GM23338 (cell line): ENCODE measurements around the gene TEKTIP1. TPM values are rescaled to one million over a fixed set of nuclear protein-coding genes. Genes with fewer than 3 reads are reported as not detected.
A peak's percentile ranks its signal among the peaks of the same experiment; 100 is the strongest.

Experiments used
- ATAC-seq: fragments of 200-7000 bp; cut with Tn5 transposase; 3 replicates; pipeline ENCODE4 v1.9.1; 2020
- DNase-seq: peaks from one replicate; pipeline ENCODE4 v3.0.0-alpha.2; 2015; ENCODE audit warnings: low spot score
- H2AFZ ChIP-seq: fragments of 200-600 bp; sonication (generic); 2 replicates; pipeline ENCODE4 v1.8.0; 2016; ENCODE audit warnings: antibody characterized with exemption, mild to moderate bottlenecking, moderate library complexity
- H3F3A ChIP-seq: fragments of 200-600 bp; sonication (generic); replicated peaks from 2 replicates; pipeline ENCODE4 v1.8.0; 2017; ENCODE audit warnings: antibody characterized with exemption, mixed run types, low read depth
- H3K27ac ChIP-seq: fragments of 200-600 bp; sonication (generic); 2 replicates; pipeline ENCODE4 v1.6.1; 2016; ENCODE audit warnings: low read depth
- H3K27me3 ChIP-seq: fragments of 200-600 bp; sonication (generic); 2 replicates; pipeline ENCODE4 v1.8.0; 2016; ENCODE audit warnings: mild to moderate bottlenecking, mixed run types, moderate library complexity; ENCODE audit not compliant: insufficient read depth
- H3K36me3 ChIP-seq: fragments of 200-600 bp; sonication (generic); 2 replicates; pipeline ENCODE4 v1.8.0; 2016; ENCODE audit warnings: mild to moderate bottlenecking; ENCODE audit not compliant: insufficient read depth
- H3K4me1 ChIP-seq: fragments of 200-600 bp; sonication (generic); 2 replicates; pipeline ENCODE4 v1.8.0; 2016; ENCODE audit warnings: mild to moderate bottlenecking, moderate library complexity; ENCODE audit not compliant: insufficient read depth
- H3K4me2 ChIP-seq: fragments of 200-600 bp; sonication (generic); 2 replicates; pipeline ENCODE4 v1.7.1; 2017; ENCODE audit warnings: mixed run types
- H3K4me3 ChIP-seq: fragments of 200-600 bp; sonication (generic); 2 replicates; pipeline ENCODE4 v1.6.1; 2016; ENCODE audit warnings: mixed run types
- H3K79me2 ChIP-seq: fragments of 200-600 bp; sonication (generic); replicated peaks from 2 replicates; pipeline ENCODE4 v1.8.0; 2017; ENCODE audit warnings: mild to moderate bottlenecking; ENCODE audit not compliant: insufficient read depth
- H3K9me2 ChIP-seq: fragments of 200-600 bp; sonication (generic); 2 replicates; pipeline ENCODE4 v1.8.0; 2017; ENCODE audit not compliant: insufficient read depth
- H4K20me1 ChIP-seq: fragments of 200-600 bp; sonication (generic); replicated peaks from 2 replicates; pipeline ENCODE4 v1.8.0; 2017; ENCODE audit warnings: mild to moderate bottlenecking; ENCODE audit not compliant: insufficient read depth
- H3K27ac Mint-ChIP-seq: 2 replicates; pipeline ENCODE4 v1.8.0; 2020; ENCODE audit warnings: inconsistent platforms, mild to moderate bottlenecking, moderate library complexity, mixed read lengths
- H3K27me3 Mint-ChIP-seq: 3 replicates; pipeline ENCODE4 v1.8.0; 2022; ENCODE audit warnings: low read depth, mild to moderate bottlenecking, moderate library complexity, mixed read lengths, inconsistent platforms; ENCODE audit not compliant: insufficient read depth, poor library complexity
- H3K36me3 Mint-ChIP-seq: 3 replicates; pipeline ENCODE4 v1.8.0; 2021; ENCODE audit warnings: low read depth, mild to moderate bottlenecking, inconsistent platforms, moderate library complexity, mixed read lengths
- H3K4me1 Mint-ChIP-seq: 3 replicates; pipeline ENCODE4 v1.8.0; 2020; ENCODE audit warnings: mild to moderate bottlenecking, inconsistent platforms, mixed read lengths
- H3K4me3 Mint-ChIP-seq: 3 replicates; pipeline ENCODE4 v1.8.0; 2021; ENCODE audit warnings: moderate library complexity, mild to moderate bottlenecking, inconsistent platforms, mixed read lengths
- H3K9me3 Mint-ChIP-seq: 3 replicates; pipeline ENCODE4 v1.8.0; 2020; ENCODE audit warnings: moderate library complexity, mild to moderate bottlenecking, inconsistent platforms, mixed read lengths
- CREB1 ChIP-seq: fragments of 250-450 bp; sonication (Bioruptor Pico); IDR thresholded peaks from 2 replicates; pipeline ENCODE4 v1.5.0; 2020; ENCODE audit warnings: low read depth, mild to moderate bottlenecking, moderate library complexity
- EZH2 ChIP-seq: fragments of 200-600 bp; sonication (generic); IDR thresholded peaks from one replicate; pipeline ENCODE4 v1.8.0; 2017; ENCODE audit warnings: antibody characterized with exemption, mild to moderate bottlenecking, low read depth; ENCODE audit not compliant: unreplicated experiment
- JUNB ChIP-seq: IDR thresholded peaks from one replicate; pipeline ENCODE4 v1.6.1; 2016; ENCODE audit warnings: antibody characterized with exemption; ENCODE audit not compliant: unreplicated experiment
- NANOG ChIP-seq: IDR thresholded peaks from 2 replicates; pipeline ENCODE4 v1.6.1; 2016; ENCODE audit warnings: antibody characterized with exemption, borderline replicate concordance
- POLR2AphosphoS5 ChIP-seq: IDR thresholded peaks from 2 replicates; pipeline ENCODE4 v1.6.1; 2016; ENCODE audit warnings: antibody characterized with exemption, low read depth
- ZNF114 ChIP-seq: fragments of 250-450 bp; sonication (Bioruptor Pico); IDR thresholded peaks from 2 replicates; pipeline ENCODE4 v1.5.0; 2020; ENCODE audit warnings: mild to moderate bottlenecking, moderate library complexity
- ZNF331 ChIP-seq: fragments of 250-450 bp; sonication (Bioruptor Pico); IDR thresholded peaks from 2 replicates; pipeline ENCODE4 v1.5.0; 2020; ENCODE audit warnings: low read depth, mild to moderate bottlenecking, moderate library complexity
- ZNF462 ChIP-seq: fragments of 250-450 bp; sonication (Bioruptor Pico); IDR thresholded peaks from 2 replicates; pipeline ENCODE4 v1.5.0; 2020; ENCODE audit warnings: mild to moderate bottlenecking, moderate library complexity
- polyA plus RNA-seq: library from polyadenylated mRNA; unstranded; fragments of >200 nt; fragmentation: Nextera tagmentation; extraction: Ambion mirVana; gene quantifications from 2 replicates; pipeline ENCODE4 v1.2.1, GENCODE V29; 2016
- total RNA-seq: library from RNA; depleted of rRNA; stranded (reverse); fragments of >200 nt; shearing (Covaris generic); gene quantifications from 2 replicates; pipeline ENCODE4 v1.2.3, GENCODE V29; 2014
- TF ChIP-seq, protein P1 (sequence below): IDR thresholded peaks from one replicate; pipeline ENCODE4 v1.6.1; 2018; ENCODE audit warnings: antibody characterized with exemption; ENCODE audit not compliant: unreplicated experiment
- TF ChIP-seq, protein P2 (sequence below): IDR thresholded peaks from 2 replicates; pipeline ENCODE4 v1.6.1; 2016; ENCODE audit warnings: antibody characterized with exemption
- TF ChIP-seq, protein P3 (sequence below), 2 experiments: fragments of 200-600 bp in 1 of 2; sonication (generic) in 1 of 2; conservative IDR thresholded peaks; 2 replicates each; pipeline versions ENCODE4 v1.5.1 to v1.6.1; 2016 to 2017; ENCODE audit warnings: antibody characterized with exemption in 2 of 2, low read depth in 2 of 2, mild to moderate bottlenecking in 2 of 2, moderate library complexity in 1 of 2

The TEKTIP1 gene
- total and polyA plus RNA-seq, 2 experiments from 2014 or later, result not detected

DNA sequence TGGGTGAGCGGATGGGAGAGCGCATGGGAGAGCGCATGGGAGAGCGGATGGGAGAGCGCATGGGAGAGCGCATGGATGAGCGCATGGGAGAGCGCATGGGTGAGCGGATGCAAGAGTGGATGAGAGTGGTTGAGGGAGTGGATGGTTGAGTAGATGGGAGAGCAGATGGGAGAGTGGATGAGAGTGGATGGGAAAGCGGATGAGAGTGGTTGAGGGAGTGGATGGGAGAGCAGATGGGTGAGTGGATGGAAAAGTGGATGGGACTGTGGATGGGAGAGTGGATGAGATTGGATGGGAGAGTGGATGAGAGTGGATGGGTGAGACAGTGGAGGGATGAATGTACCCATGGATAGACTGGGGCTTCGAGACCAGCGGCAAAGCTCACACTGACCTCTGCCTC, 8.6 kb upstream of the TEKTIP1 start (continued):
- TF ChIP-seq, protein P1, sequence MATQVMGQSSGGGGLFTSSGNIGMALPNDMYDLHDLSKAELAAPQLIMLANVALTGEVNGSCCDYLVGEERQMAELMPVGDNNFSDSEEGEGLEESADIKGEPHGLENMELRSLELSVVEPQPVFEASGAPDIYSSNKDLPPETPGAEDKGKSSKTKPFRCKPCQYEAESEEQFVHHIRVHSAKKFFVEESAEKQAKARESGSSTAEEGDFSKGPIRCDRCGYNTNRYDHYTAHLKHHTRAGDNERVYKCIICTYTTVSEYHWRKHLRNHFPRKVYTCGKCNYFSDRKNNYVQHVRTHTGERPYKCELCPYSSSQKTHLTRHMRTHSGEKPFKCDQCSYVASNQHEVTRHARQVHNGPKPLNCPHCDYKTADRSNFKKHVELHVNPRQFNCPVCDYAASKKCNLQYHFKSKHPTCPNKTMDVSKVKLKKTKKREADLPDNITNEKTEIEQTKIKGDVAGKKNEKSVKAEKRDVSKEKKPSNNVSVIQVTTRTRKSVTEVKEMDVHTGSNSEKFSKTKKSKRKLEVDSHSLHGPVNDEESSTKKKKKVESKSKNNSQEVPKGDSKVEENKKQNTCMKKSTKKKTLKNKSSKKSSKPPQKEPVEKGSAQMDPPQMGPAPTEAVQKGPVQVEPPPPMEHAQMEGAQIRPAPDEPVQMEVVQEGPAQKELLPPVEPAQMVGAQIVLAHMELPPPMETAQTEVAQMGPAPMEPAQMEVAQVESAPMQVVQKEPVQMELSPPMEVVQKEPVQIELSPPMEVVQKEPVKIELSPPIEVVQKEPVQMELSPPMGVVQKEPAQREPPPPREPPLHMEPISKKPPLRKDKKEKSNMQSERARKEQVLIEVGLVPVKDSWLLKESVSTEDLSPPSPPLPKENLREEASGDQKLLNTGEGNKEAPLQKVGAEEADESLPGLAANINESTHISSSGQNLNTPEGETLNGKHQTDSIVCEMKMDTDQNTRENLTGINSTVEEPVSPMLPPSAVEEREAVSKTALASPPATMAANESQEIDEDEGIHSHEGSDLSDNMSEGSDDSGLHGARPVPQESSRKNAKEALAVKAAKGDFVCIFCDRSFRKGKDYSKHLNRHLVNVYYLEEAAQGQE, result no peak
- TF ChIP-seq JUNB, result no peak
- TF ChIP-seq, protein P2, sequence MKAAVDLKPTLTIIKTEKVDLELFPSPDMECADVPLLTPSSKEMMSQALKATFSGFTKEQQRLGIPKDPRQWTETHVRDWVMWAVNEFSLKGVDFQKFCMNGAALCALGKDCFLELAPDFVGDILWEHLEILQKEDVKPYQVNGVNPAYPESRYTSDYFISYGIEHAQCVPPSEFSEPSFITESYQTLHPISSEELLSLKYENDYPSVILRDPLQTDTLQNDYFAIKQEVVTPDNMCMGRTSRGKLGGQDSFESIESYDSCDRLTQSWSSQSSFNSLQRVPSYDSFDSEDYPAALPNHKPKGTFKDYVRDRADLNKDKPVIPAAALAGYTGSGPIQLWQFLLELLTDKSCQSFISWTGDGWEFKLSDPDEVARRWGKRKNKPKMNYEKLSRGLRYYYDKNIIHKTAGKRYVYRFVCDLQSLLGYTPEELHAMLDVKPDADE, result no peak
- TF ChIP-seq ZNF114 (CRISPR knock-in tag), result no peak
- no peak for TF ChIP-seq POLR2AphosphoS5
- no peak for TF ChIP-seq CREB1
- TF ChIP-seq NANOG, result no peak
- TF ChIP-seq, protein P3, sequence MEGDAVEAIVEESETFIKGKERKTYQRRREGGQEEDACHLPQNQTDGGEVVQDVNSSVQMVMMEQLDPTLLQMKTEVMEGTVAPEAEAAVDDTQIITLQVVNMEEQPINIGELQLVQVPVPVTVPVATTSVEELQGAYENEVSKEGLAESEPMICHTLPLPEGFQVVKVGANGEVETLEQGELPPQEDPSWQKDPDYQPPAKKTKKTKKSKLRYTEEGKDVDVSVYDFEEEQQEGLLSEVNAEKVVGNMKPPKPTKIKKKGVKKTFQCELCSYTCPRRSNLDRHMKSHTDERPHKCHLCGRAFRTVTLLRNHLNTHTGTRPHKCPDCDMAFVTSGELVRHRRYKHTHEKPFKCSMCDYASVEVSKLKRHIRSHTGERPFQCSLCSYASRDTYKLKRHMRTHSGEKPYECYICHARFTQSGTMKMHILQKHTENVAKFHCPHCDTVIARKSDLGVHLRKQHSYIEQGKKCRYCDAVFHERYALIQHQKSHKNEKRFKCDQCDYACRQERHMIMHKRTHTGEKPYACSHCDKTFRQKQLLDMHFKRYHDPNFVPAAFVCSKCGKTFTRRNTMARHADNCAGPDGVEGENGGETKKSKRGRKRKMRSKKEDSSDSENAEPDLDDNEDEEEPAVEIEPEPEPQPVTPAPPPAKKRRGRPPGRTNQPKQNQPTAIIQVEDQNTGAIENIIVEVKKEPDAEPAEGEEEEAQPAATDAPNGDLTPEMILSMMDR (conservative IDR thresholded peaks at IDR 0.05; ENCODE audit: low read depth in 2 of 2), result no peak
- no peak for TF ChIP-seq ZNF331 (CRISPR knock-in tag)

GRCh38 chr19:3531716-3532115, 7.3 kb upstream of the TEKTIP1 start:
- Histone ChIP-seq H3K9me2 (no peaks in the 10 kb centered on the region), H3K36me3 (no peaks in the 10 kb centered on the region), H3K4me3 (no peak overlapping the region), H4K20me1 (no peaks in the 10 kb centered on the region), H2AFZ (no peak overlapping the region), H3K27ac (no peak overlapping the region), H3F3A (no peaks in the 10 kb centered on the region), H3K4me1 (no peaks in the 10 kb centered on the region), H3K79me2 (no peaks in the 10 kb centered on the region), H3K27me3 (no peaks in the 10 kb centered on the region), H3K4me2 (no peak overlapping the region)
- Mint-ChIP-seq H3K27me3 (peaks cover 8% of the 10 kb centered on the region), H3K4me3 (no peak overlapping the region), H3K27ac (no peak overlapping the region), H3K36me3 (peaks cover 26% of the 10 kb centered on the region), H3K4me1 (no peaks in the 10 kb centered on the region), H3K9me3 (no peaks in the 10 kb centered on the region)
- DNase-seq (peak; percentile 71), ATAC-seq (peak; percentile 69)
- TF ChIP-seq, protein P3 (conservative IDR thresholded peaks at IDR 0.05; ENCODE audit: low read depth in 2 of 2), result peak in 1 of 2 experiments; percentile 44; a peak in 2 of 4 replicates
- TF ChIP-seq ZNF462 (CRISPR knock-in tag), result no peak
- no peak for TF ChIP-seq EZH2
- no peak for TF ChIP-seq POLR2AphosphoS5
